COLO668 (cell line): ENCODE data around the gene SLC25A38.
"Not testable (repeated sequence)": the region's sequence is repeated elsewhere in the genome, so short reads cannot be mapped to it uniquely, and the experiment has no call there.

Experiments used
- DNase-seq: peaks from one replicate; lab custom pipeline; 2025; ENCODE audit not compliant: unreplicated experiment; lab: John Stamatoyannopoulos, UW

Gene SLC25A38

GRCh38 chr3:39407259-39407629, 24.1 kb downstream of the SLC25A38 start:
- DNase-seq: no peak

- DNase-seq: no peak
Observed at GRCh38 chr3:39407773-39408492, 24.8 kb downstream of the SLC25A38 start.

GRCh38 chr3:39408493-39409372, 25.6 kb downstream of the SLC25A38 start:
- DNase-seq: no peak

DNA sequence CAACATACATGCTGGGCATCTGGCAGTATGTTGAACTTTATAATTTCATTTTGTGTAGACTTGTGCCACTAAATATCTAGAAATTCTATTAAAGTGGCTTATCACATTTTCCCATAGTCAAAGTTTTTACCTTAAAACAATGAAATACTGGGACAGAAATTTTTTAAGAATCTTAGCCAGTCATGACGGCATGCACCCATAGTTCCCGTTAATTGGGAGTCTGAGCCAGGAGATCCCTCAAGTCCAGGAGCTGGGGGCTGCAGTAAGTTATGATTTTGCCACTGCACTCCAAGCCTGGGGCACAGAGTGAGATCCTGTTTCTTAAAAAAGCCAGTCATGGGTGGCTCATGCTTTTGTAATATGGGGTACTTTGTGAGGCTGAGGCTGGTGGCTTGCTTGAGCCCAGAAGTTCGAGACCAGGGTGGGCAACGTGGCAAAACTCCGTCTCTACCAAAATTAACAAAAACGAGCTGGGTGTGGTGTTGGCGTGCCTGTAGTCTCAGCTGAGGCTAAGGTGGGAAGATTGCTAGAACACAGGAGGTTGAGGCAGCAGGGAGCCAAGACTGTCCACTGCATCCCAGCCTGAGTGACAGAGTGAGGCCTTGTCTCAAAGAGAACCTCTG, 26.5 kb downstream of the SLC25A38 start:
- no peak for DNase-seq

DNA sequence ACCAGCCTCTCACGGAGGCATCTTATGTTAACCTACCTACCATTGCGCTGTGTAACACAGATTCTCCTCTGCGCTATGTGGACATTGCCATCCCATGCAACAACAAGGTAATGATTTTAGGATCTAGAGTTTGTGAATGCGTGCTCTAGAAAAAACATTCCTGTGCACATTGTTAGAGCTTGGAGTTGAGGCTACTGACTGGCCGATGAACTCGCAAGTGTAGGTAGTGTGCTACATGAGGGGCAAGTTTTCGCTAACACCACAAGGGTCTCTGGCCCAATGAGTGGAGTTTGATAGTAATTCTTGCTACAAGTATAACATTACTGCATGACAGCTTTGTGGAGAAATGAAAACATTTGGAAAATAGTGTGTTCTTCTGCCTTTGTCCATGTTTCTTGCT, 27.7 kb downstream of the SLC25A38 start:
- no peak for DNase-seq

GRCh38 chr3:39412668-39413260, 29.6 kb downstream of the SLC25A38 start:
- DNase-seq: no peak

DNA sequence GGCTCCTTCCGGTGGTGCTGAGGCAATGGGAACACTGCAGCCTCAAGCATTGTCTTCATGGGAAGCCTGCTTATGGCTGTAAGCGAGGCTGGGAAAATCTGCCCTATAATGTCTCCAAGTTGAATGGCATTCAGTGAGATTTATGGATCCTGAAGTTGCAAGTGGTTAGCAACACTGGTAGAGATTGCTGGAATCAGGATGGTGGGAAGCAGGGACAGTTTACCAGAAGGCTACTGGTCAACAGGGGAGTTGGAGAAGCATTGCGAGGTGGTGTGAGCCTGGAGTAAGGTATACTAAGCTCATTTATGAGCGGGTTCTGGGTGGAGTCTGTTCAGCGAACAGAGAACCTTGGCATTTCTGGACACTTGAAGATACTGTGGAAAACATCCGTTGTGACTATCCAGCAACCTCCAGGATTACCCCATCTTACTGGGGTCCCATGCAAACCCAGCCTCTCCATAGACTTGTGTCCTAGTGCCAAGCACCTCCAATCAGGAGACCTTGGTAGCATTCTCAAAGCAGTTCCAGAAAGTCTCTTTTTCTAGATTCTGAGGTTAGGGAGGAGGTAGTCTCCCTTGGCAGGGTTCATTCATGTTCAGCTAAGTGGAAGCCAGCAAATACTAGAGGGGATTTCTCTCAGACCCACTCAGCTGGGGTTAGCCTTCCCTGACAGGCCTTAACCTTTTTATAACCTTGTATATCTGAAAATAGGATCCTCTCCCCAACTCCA, 30.7 kb downstream of the SLC25A38 start:
- DNase-seq: no peak

DNA sequence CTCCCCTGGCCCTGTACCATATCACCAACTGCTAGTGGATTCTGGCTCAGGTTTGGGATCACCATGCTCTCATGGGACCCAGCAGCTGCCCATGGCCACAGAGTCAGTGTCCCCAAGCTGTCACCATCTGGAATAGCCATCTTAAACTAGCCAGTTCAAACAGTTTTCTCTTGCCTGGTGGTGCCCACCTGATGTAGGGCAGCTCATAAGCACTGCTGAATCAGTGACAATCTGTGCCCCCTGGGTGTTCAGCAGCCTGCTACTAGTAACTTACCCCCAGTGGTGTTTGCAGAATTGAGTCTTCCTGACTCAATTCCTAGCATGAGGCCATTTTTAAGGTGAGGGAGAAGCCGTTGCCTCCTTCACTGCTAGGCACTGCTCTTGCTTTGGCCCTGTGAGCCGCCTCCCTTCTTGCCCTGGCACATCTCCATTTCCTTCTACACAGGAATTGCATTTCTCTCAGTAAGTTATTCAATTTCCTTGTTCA, 31.3 kb downstream of the SLC25A38 start:
- no peak for DNase-seq

DNA sequence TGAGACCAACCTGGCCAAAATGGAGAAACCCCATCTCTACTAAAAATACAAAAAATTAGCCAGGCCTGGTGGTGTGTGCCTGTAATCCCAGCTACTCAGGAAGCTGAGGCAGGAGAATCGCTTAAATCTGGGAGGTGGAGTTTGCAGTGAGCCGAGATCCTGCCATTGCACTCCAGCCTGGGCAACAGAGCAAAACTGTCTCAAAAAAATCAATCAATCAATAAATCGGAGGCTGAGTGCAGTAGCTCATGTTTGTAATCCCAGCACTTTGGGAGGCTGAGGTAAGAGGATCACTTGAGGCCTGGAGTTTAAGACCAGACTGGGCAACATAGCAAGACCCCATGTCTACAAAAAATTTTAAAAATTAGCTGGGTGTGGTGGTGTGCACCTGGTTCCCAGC, 32.1 kb downstream of the SLC25A38 start:
- not testable (repeated sequence) for DNase-seq

GRCh38 chr3:39415983-39416382, 32.8 kb downstream of the SLC25A38 start:
- DNase-seq: no peak

DNA sequence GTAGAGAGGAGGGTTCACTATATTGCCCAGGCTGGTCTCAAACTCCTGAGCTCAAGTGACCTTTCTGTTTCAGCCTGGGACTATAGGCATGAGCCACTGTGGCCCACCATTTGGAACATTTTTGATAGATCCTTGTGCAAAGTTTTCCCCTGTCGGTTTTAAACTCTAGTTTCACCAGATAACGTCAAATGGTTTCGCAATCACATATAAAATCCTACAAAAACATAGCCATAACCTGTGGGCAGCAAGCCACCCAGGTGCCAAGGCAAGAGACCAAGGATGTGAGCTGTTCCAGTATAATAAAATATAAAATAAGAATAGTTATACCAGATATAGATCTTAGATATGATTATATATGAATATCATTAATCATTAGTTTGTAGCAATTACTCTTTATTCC, 33.8 kb downstream of the SLC25A38 start:
- DNase-seq: not testable (repeated sequence)

GRCh38 chr3:39418556-39419225, 35.5 kb downstream of the SLC25A38 start:
- not testable (repeated sequence) for DNase-seq

DNA sequence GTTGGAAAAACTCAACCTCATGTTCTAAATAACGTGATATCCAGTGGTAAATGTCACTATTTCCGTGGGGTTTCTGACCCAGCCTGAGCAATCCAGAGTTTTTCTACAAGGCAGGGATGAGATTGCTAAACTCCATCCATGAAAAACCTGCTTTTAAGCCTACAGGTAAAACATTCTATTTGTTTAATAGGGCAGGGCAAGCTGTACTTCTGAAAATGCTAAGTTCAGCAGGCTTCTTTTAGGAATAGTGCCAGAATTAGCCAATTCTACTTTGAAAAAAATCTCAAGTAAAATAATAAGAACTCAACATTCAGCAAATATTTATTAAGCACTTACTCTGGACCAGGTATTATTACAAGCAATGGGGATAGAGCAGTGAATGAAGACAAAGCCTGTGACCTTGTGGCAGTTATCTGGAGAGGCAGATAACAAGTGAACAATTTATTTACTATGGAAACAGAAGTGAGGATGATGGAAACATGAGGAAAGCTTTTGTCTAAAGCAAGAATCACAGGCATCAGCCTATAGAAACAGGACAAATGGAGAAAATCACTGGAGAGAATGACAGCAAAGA, 36.7 kb downstream of the SLC25A38 start:
- DNase-seq: no peak

DNA sequence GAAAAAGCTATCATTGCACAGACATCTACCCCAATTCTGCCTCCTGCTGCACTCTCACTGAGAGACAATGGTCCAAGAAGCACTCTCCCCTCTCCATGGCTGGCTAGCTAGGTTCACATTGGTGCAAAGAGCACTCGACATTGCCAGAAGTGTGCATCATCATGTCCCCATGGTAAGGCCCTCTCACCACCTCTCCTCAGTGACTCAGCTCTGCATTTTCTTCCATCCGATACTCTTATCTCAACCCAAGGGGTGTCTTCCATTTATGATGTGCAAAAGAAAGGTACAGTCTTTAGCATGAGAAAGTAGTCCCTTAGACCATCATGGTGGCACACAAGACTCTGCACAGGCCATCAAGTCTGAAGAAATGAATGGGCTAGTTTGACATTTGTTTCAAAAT, 37.4 kb downstream of the SLC25A38 start:
- DNase-seq: no peak

DNA sequence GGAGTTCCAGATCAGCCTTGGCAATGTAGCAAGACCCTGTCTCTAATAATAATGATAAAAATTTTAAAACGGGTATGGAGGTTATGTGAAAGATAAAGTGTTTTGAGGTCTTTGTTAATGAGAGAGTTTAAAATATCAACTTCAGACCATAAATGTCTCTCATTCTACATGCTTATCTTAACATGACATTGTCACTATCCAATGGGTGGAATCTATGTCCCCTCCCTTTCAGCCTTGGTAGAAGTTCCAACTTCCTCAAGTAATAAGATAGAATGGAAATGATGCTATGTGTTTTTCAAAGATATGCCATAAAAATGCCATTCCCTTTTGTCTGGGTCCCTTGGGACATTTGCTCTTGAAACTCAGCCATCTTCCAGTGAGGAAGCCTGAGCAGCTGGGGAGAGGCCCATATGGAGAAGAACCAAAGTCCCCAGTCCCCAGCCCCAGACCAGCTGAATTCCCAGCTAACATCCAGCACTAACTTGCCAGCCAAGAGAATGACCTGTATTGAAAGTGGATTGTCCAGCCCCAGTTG, 40.3 kb downstream of the SLC25A38 start:
- no peak for DNase-seq

DNA sequence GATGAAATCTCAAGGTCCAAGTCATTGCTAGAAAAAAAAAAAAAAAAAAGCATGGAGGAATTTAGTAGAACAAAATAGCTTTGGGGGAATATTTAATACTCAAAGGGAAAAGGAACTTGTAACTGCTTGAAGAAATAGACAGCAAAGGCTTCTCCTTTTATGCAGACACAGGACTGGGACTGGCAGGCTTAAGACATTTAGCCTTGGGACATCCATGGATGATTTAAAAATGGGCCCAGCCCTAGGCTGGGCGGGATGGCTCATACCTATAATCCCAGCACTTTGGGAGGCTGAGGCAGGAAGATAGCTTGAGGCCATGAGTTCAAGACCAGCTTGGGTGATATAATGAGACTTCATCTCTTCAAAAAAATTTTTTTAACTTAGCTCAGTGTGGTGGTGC, 43.1 kb downstream of the SLC25A38 start:
- no peak for DNase-seq

DNA sequence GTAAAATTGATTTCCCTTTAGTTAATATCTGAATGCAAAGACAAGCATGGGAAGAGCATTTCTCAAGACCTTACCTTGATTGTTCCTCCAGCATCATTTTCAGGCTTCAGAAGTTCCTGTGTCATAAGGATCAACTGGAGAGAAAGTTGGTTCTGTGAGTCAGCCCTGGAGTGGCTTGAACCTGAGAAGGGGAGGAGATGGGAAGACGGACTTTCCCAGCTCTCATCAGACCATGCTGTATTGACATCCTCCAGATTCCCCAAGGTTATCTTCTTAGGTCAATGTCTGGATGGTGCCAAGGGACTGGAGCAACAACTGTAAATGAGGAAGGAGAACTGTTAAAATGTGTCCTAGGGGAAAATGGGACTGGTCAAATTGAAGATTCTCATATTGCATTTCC, 44.3 kb downstream of the SLC25A38 start:
- no peak for DNase-seq

GRCh38 chr3:39428745-39429201, 45.6 kb downstream of the SLC25A38 start:
- DNase-seq: no peak

- no peak for DNase-seq
Observed at GRCh38 chr3:39429466-39429865, 46.3 kb downstream of the SLC25A38 start.
